H9 (cell line): ENCODE measurements around the gene BDP1. TPM values are rescaled to one million over a fixed set of nuclear protein-coding genes. Genes with fewer than 3 reads are reported as not detected.
"Not testable (repeated sequence)": the region's sequence is repeated elsewhere in the genome, so short reads cannot be mapped to it uniquely, and the experiment has no call there.

ENCODE experiments used
- DNase-seq: peaks from one replicate; pipeline ENCODE4 v3.0.0-alpha.2; 2017
- H2AFZ ChIP-seq: one replicate; pipeline ENCODE4 v1.6.1; 2013; ENCODE audit warnings: mild to moderate bottlenecking, low read length, control low read depth, moderate library complexity
- H2AK5ac ChIP-seq: 2 replicates; pipeline ENCODE4 v1.6.1; 2013; ENCODE audit warnings: low read length, control low read depth, mixed read lengths; ENCODE audit not compliant: insufficient read length
- H2BK120ac ChIP-seq: one replicate; pipeline ENCODE4 v1.6.1; 2013; ENCODE audit warnings: low read depth, mild to moderate bottlenecking, low read length, control low read depth, inconsistent platforms; ENCODE audit not compliant: poor library complexity, severe bottlenecking
- H2BK12ac ChIP-seq: 2 replicates; pipeline ENCODE4 v1.6.1; 2013; ENCODE audit warnings: low read length, control low read depth, mixed read lengths, low read depth; ENCODE audit not compliant: insufficient read length
- H2BK15ac ChIP-seq: 2 replicates; pipeline ENCODE4 v1.6.1; 2013; ENCODE audit warnings: low read depth, low read length, control low read depth
- H2BK20ac ChIP-seq: one replicate; pipeline ENCODE4 v1.6.1; 2013; ENCODE audit warnings: low read depth, mild to moderate bottlenecking, low read length, control low read depth, inconsistent platforms; ENCODE audit not compliant: poor library complexity, severe bottlenecking
- H2BK5ac ChIP-seq: 2 replicates; pipeline ENCODE4 v1.6.1; 2013; ENCODE audit warnings: low read length, control low read depth, mixed read lengths; ENCODE audit not compliant: insufficient read length
- H3K14ac ChIP-seq: 2 replicates; pipeline ENCODE4 v1.6.1; 2013; ENCODE audit warnings: low read length, control low read depth; ENCODE audit not compliant: insufficient read depth
- H3K18ac ChIP-seq: 2 replicates; pipeline ENCODE4 v1.6.1; 2013; ENCODE audit warnings: low read depth, mild to moderate bottlenecking, mixed read lengths, low read length, control low read depth; ENCODE audit not compliant: insufficient read length
- H3K23ac ChIP-seq: 2 replicates; pipeline ENCODE4 v1.6.1; 2013; ENCODE audit warnings: low read length, control low read depth, mixed read lengths, low read depth; ENCODE audit not compliant: insufficient read length
- H3K23me2 ChIP-seq: 2 replicates; pipeline ENCODE4 v1.6.1; 2013; ENCODE audit warnings: low read depth, mild to moderate bottlenecking, mixed read lengths, low read length, control low read depth; ENCODE audit not compliant: insufficient read length, poor library complexity, severe bottlenecking
- H3K27ac ChIP-seq: 2 replicates; pipeline ENCODE4 v1.5.1; 2013; ENCODE audit warnings: low read length, control low read depth, mixed read lengths, low read depth; ENCODE audit not compliant: insufficient read length
- H3K27me3 ChIP-seq: 2 replicates; pipeline ENCODE4 v1.6.1; 2013; ENCODE audit warnings: low read length, control low read depth, inconsistent platforms; ENCODE audit not compliant: insufficient read depth
- H3K4ac ChIP-seq: 2 replicates; pipeline ENCODE4 v1.6.1; 2013; ENCODE audit warnings: low read depth, mild to moderate bottlenecking, control low read depth, inconsistent platforms, low read length, moderate library complexity
- H3K4me1 ChIP-seq: 2 replicates; pipeline ENCODE4 v1.6.1; 2013; ENCODE audit warnings: low read length, control low read depth, inconsistent platforms; ENCODE audit not compliant: insufficient read depth
- H3K4me2 ChIP-seq: 2 replicates; pipeline ENCODE4 v1.6.1; 2013; ENCODE audit warnings: low read length, control low read depth, mixed read lengths; ENCODE audit not compliant: insufficient read length, insufficient read depth
- H3K56ac ChIP-seq: 2 replicates; pipeline ENCODE4 v1.6.1; 2013; ENCODE audit warnings: low read depth, mild to moderate bottlenecking, mixed read lengths, low read length, control low read depth; ENCODE audit not compliant: insufficient read length
- H3K79me1 ChIP-seq: 2 replicates; pipeline ENCODE4 v1.6.1; 2013; ENCODE audit warnings: low read depth, mild to moderate bottlenecking, moderate library complexity, low read length, control low read depth, inconsistent platforms; ENCODE audit not compliant: insufficient read depth, poor library complexity, severe bottlenecking
- H3K79me2 ChIP-seq: 2 replicates; pipeline ENCODE4 v1.6.1; 2013; ENCODE audit warnings: low read length, control low read depth, inconsistent platforms; ENCODE audit not compliant: insufficient read depth
- H3K9ac ChIP-seq: 2 replicates; pipeline ENCODE4 v1.6.1; 2013; ENCODE audit warnings: low read length, control low read depth, mixed read lengths; ENCODE audit not compliant: insufficient read length; ENCODE audit errors: extremely low read depth
- H3K9me3 ChIP-seq: one replicate; pipeline ENCODE4 v1.6.1; 2013; ENCODE audit warnings: low read depth, low read length, inconsistent platforms; ENCODE audit not compliant: control insufficient read depth
- H3T11ph ChIP-seq: one replicate; pipeline ENCODE4 v1.6.1; 2013; ENCODE audit warnings: mild to moderate bottlenecking, low read length, control low read depth, inconsistent platforms
- H4K20me1 ChIP-seq: one replicate; pipeline ENCODE4 v1.6.1; 2013; ENCODE audit not compliant: control insufficient read depth, insufficient read length, insufficient read depth
- H4K5ac ChIP-seq: 2 replicates; pipeline ENCODE4 v1.6.1; 2013; ENCODE audit warnings: low read depth, mild to moderate bottlenecking, mixed read lengths, low read length, control low read depth; ENCODE audit not compliant: insufficient read length
- H4K8ac ChIP-seq: replicated peaks from 2 replicates; pipeline ENCODE4 v1.6.1; 2013; ENCODE audit warnings: low read length, control low read depth, mixed read lengths, low read depth; ENCODE audit not compliant: insufficient read length
- H4K91ac ChIP-seq: 2 replicates; pipeline ENCODE4 v1.6.1; 2013; ENCODE audit warnings: low read depth, mild to moderate bottlenecking, moderate library complexity, mixed read lengths, low read length, control low read depth; ENCODE audit not compliant: insufficient read length
- H3K27ac Mint-ChIP-seq, 3 experiments: 2 replicates in 2 of 3; 3 replicates in 1 of 3; pipeline ENCODE4 v1.8.0; 2020 to 2021; ENCODE audit warnings: mixed read lengths in 3 of 3, mild to moderate bottlenecking in 1 of 3, moderate library complexity in 1 of 3
- H3K27me3 Mint-ChIP-seq: 2 replicates; pipeline ENCODE4 v1.8.0; 2021; ENCODE audit warnings: low read depth, mild to moderate bottlenecking, moderate library complexity, mixed read lengths
- H3K36me3 Mint-ChIP-seq, 3 experiments: 2 replicates in 2 of 3; 3 replicates in 1 of 3; pipeline ENCODE4 v1.8.0; 2020 to 2021; ENCODE audit warnings: low read depth in 3 of 3, mixed read lengths in 3 of 3; ENCODE audit not compliant: insufficient read depth in 1 of 3
- H3K4me1 Mint-ChIP-seq, 2 experiments: 2 replicates each; pipeline ENCODE4 v1.8.0; 2020; ENCODE audit warnings: mixed read lengths in 2 of 2
- H3K4me3 Mint-ChIP-seq, 2 experiments: 2 replicates in 1 of 2; 3 replicates in 1 of 2; pipeline ENCODE4 v1.8.0; 2020 to 2021; ENCODE audit warnings: mild to moderate bottlenecking in 2 of 2, mixed read lengths in 2 of 2, moderate library complexity in 1 of 2
- H3K9me3 Mint-ChIP-seq, 2 experiments: 2 replicates in 1 of 2; 3 replicates in 1 of 2; pipeline ENCODE4 v1.8.0; 2020; ENCODE audit warnings: mild to moderate bottlenecking in 2 of 2, mixed read lengths in 2 of 2, moderate library complexity in 1 of 2
- WGBS: extraction: QIAGEN DNeasy Blood & Tissue Kit; methylation state at CpG from one replicate; pipeline ENCODE4 v1.1.7; 2013; ENCODE audit warnings: missing lambda C conversion rate, low lambda C conversion rate, mixed read lengths; ENCODE audit not compliant: insufficient read length; ENCODE audit errors: extremely low coverage; 5-methylcytosine and 5-hydroxymethylcytosine counted together
- total RNA-seq: library from RNA; stranded (reverse); gene quantifications from 2 replicates; pipeline ENCODE4 v1.2.1, GENCODE V29; 2021

Gene BDP1
- total RNA-seq, 1 experiment from 2014 or later: 31.5 TPM

DNA sequence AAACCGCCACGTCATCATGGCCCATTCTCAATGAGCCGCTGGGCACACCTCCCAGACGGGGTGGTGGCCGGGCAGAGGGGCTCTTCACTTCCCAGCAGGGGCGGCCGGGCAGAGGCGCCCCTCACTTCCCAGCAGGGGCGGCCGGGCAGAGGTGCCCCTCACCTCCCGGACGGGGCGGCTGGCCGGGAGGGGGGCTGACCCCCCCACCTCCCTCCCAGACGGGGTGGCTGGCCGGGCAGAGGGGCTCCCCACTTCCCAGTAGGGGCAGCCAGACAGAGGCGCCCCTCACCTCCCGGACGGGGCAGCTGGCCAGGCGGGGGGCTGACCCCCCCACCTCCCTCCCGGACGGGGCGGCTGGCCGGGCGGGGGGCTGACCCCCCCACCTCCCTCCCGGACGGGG lies 96.1 kb downstream of the BDP1 start:
- not testable (repeated sequence) for H3K27me3 Mint-ChIP-seq, H2BK15ac ChIP-seq, H3K27ac Mint-ChIP-seq, H3T11ph ChIP-seq, H3K4ac ChIP-seq, DNase-seq, H3K9me3 Mint-ChIP-seq, H2AK5ac ChIP-seq, H2BK120ac ChIP-seq, H4K20me1 ChIP-seq, H2BK12ac ChIP-seq, H3K23me2 ChIP-seq, H3K56ac ChIP-seq, H3K23ac ChIP-seq, H3K4me1 Mint-ChIP-seq, H3K9me3 ChIP-seq, H4K5ac ChIP-seq, H3K27me3 ChIP-seq, H2BK20ac ChIP-seq, H4K91ac ChIP-seq, H2AFZ ChIP-seq, H3K14ac ChIP-seq, H3K4me3 Mint-ChIP-seq, H3K79me1 ChIP-seq, H3K79me2 ChIP-seq, H2BK5ac ChIP-seq, H3K27ac ChIP-seq, H3K4me1 ChIP-seq, H3K18ac ChIP-seq, H3K4me2 ChIP-seq, H4K8ac ChIP-seq, H3K9ac ChIP-seq
- H3K36me3 Mint-ChIP-seq: peaks cover 51 to 88% (median 81%) of the 10 kb centered on the region in 3 experiments
- WGBS: no CpG with 5 or more reads among the region's 27 CpGs

DNA sequence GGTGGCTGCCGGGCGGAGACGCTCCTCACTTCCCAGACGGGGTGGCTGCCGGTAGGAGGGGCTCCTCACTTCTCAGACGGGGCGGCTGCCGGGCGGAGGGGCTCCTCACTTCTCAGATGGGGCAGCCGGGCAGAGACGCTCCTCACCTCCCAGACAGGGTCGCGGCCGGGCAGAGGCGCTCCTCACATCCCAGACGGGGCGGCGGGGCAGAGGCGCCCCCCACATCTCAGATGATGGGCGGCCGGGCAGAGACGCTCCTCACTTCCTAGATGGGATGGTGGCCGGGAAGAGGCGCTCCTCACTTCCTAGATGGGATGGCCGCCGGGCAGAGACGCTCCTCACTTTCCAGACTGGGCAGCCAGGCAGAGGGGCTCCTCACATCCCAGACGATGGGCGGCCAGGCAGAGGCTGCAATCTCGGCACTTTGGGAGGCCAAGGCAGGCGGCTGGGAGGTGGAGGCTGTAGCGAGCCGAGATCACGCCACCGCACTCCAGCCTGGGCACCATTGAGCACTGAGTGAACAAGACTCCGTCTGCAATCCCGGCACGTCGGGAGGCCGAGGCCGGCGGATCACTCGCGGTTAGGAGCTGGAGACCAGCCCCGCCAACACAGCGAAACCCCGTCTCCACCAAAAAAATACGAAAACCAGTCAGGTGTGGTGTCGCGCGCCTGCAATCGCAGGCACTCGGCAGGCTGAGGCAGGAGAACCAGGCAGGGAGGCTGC lies 96.7 kb downstream of the BDP1 start:
- peaks cover 48 to 82% (median 80%) of the 10 kb centered on the region in 3 experiments; a peak in 6 of 7 replicates for H3K36me3 Mint-ChIP-seq
- H4K20me1 ChIP-seq, H2BK12ac ChIP-seq, H3K18ac ChIP-seq, H3K4ac ChIP-seq, H2BK5ac ChIP-seq, H4K5ac ChIP-seq, H3K27me3 Mint-ChIP-seq, H3K4me2 ChIP-seq, H3K23me2 ChIP-seq, H3K23ac ChIP-seq, H2BK15ac ChIP-seq, H3K4me1 Mint-ChIP-seq, H2AFZ ChIP-seq, H3K9ac ChIP-seq, H3K56ac ChIP-seq, H4K8ac ChIP-seq, H3K27me3 ChIP-seq, H3K14ac ChIP-seq, DNase-seq, H3K4me3 Mint-ChIP-seq, H3K9me3 ChIP-seq, H3K79me1 ChIP-seq, H4K91ac ChIP-seq, H2BK20ac ChIP-seq, H3K79me2 ChIP-seq, H2AK5ac ChIP-seq, H3K27ac Mint-ChIP-seq, H2BK120ac ChIP-seq, H3T11ph ChIP-seq, H3K4me1 ChIP-seq, H3K9me3 Mint-ChIP-seq, H3K27ac ChIP-seq: not testable (repeated sequence)
- WGBS: no CpG with 5 or more reads among the region's 53 CpGs
